ENCODE measurements around the gene SYNC. TPM values are rescaled to one million over a fixed set of nuclear protein-coding genes. Genes with fewer than 3 reads are reported as not detected.

The SYNC gene
- total RNA-seq, 1 donor from 2014 or later: 13.0 TPM

GRCh38 chr1:32741413-32742198 lies 39.0 kb upstream of the SYNC start:
- intact Hi-C loops (cut with DNase I): no loop called here
- no peaks in the 10 kb centered on the region for H3K27me3 ChIP-seq
- peaks cover 23% of the 10 kb centered on the region for H3K4me1 ChIP-seq
- DNase-seq (ENCODE audit: extremely low spot score in 2 of 2): no peak
- no peaks in the 10 kb centered on the region for H3K36me3 ChIP-seq
- TF ChIP-seq CTCF (IDR thresholded peaks at IDR 0.05): peak in 1 of 3 experiments; percentile 5
- TF ChIP-seq POLR2AphosphoS5 (IDR thresholded peaks at IDR 0.05; ENCODE audit: insufficient read depth in 1 of 2, low read depth in 1 of 2): no peak
- peak overlapping the region; percentile 67 to 69 for H3K4me3 ChIP-seq
- no peaks in the 10 kb centered on the region for H3K9me3 ChIP-seq
- peak overlapping the region; percentile 88 for H3K27ac ChIP-seq

GRCh38 chr1:32741059-32741412 lies 38.5 kb upstream of the SYNC start:
- Histone ChIP-seq H3K9me3 (no peaks in the 10 kb centered on the region), H3K4me1 (peaks cover 23% of the 10 kb centered on the region), H3K4me3 (peak overlapping the region; percentile 67 to 69), H3K27me3 (no peaks in the 10 kb centered on the region), H3K27ac (peak overlapping the region; percentile 80), H3K36me3 (no peaks in the 10 kb centered on the region)
- intact Hi-C loops (cut with DNase I): no loop called here
- DNase-seq (ENCODE audit: extremely low spot score in 2 of 2): no peak
- no peak for TF ChIP-seq POLR2AphosphoS5 (IDR thresholded peaks at IDR 0.05; ENCODE audit: insufficient read depth in 1 of 2, low read depth in 1 of 2)
- no peak for TF ChIP-seq CTCF (IDR thresholded peaks at IDR 0.05)
- TF ChIP-seq POLR2A (IDR thresholded peaks at IDR 0.05): no peak

- peaks cover 10% of the 10 kb centered on the region for H3K4me1 ChIP-seq
- intact Hi-C loops (cut with DNase I): no loop called here
- H3K4me3 ChIP-seq: no peak overlapping the region
- no peaks in the 10 kb centered on the region for H3K27me3 ChIP-seq
- DNase-seq (ENCODE audit: extremely low spot score in 2 of 2): peak in 1 of 2 donors; percentile 77
- no peak for TF ChIP-seq CTCF (IDR thresholded peaks at IDR 0.05)
- TF ChIP-seq POLR2AphosphoS5 (IDR thresholded peaks at IDR 0.05; ENCODE audit: insufficient read depth in 1 of 2, low read depth in 1 of 2): no peak
- TF ChIP-seq POLR2A (IDR thresholded peaks at IDR 0.05): no peak
- no peaks in the 10 kb centered on the region for H3K36me3 ChIP-seq
- H3K9me3 ChIP-seq: no peaks in the 10 kb centered on the region
- no peak overlapping the region for H3K27ac ChIP-seq
Measured at GRCh38 chr1:32736812-32737791, 34.5 kb upstream of the SYNC start.

- Histone ChIP-seq H3K9me3 (no peaks in the 10 kb centered on the region), H3K4me1 (no peaks in the 10 kb centered on the region), H3K27ac (no peak overlapping the region), H3K4me3 (no peak overlapping the region), H3K36me3 (no peaks in the 10 kb centered on the region), H3K27me3 (no peaks in the 10 kb centered on the region)
- TF ChIP-seq CTCF (IDR thresholded peaks at IDR 0.05) (no peak), POLR2AphosphoS5 (IDR thresholded peaks at IDR 0.05; ENCODE audit: insufficient read depth in 1 of 2, low read depth in 1 of 2) (no peak), POLR2A (IDR thresholded peaks at IDR 0.05) (no peak)
- DNase-seq (ENCODE audit: extremely low spot score in 2 of 2): no peak
- intact Hi-C loops (cut with DNase I): no loop called here
Measured at GRCh38 chr1:32733582-32734321, 31.2 kb upstream of the SYNC start.
